Activated CD4-positive, alpha-beta T cell treated with anti-CD3 and anti-CD28 coated beads for 48 hours (primary cell): Measurements from ENCODE around the gene MRPS35.
"Not testable (repeated sequence)": the region's sequence is repeated elsewhere in the genome, so short reads cannot be mapped to it uniquely, and the experiment has no call there.

Source experiments
- DNase-seq: peaks from one replicate; pipeline ENCODE4 v3.0.0-alpha.2; 2020

Gene MRPS35

DNA sequence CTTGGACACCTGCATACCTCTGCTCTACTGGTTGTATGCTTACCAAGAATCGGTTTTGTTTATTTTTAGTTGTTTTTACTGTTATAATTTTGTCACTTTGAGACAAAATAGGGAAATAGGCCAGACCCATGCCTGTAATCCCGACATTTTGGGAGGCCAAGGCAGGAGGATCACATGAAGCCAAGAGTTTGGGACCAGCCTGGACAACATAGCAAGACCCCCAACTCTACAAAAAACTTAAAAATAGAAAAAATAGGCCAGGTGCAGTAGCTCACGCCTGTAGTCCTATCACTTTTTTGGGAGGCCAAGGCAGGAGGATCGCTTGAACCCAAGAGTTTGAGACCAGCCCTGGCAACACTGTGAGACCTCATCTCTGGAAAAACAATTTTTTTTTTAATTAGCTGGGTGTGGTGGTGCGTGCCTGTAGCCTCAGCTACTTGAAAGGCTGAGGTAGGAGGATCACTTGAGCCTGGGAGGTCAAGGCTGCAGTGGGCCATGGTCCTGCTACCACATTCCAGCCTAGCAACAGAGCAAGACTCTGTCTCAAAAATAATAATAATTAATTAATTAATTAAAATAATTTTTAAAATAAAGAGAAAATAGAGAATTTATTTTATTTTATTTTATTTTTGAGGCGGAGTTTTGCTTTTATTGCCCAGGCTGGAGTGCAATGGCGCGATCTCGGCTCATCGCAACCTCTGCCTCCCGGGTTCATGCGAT lies 1.3 kb upstream of the MRPS35 start:
- no peak for DNase-seq

GRCh38 chr12:27709932-27710591 lies 570 bp upstream of the MRPS35 start:
- no peak for DNase-seq

DNA sequence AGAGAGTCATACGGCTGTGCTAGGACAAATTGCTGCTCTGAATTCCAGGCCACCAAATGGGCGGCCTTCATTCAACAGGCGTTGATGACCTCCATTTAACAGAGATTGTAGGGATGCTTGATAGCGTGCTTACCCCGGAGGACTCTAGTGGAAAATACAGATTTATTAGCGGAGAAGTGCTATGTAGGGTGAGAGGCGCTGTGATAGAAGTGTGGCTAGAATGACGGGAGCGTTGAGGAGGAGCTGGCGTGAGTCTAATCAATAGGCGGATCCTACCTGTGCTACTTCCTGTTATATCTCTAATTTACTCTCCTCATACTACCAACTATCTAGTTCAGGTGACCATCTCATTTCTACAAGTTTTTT lies 668 bp downstream of the MRPS35 start:
- DNase-seq = peak; percentile 28

GRCh38 chr12:27711967-27712366 lies 1.3 kb downstream of the MRPS35 start:
- no peak for DNase-seq

DNA sequence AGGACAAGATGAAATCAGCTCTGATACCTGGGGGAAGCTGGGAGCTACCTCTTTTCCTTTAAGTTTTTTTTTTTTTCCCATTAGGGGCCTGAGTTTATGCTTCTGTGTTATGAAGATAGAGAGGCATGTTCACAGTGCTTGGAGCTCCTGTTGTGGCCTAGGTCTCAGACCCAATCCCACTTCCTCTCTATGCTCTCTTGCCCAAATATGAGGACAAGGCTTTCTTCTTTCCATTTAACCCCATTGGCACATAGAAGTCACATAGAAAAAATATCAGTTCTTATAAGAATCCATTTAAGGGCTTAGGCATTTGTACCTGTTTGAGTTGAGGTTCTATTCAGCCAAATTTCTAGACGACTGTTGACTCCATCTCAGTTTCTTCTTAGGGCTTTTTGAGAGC lies 12.6 kb downstream of the MRPS35 start:
- no peak for DNase-seq

DNA sequence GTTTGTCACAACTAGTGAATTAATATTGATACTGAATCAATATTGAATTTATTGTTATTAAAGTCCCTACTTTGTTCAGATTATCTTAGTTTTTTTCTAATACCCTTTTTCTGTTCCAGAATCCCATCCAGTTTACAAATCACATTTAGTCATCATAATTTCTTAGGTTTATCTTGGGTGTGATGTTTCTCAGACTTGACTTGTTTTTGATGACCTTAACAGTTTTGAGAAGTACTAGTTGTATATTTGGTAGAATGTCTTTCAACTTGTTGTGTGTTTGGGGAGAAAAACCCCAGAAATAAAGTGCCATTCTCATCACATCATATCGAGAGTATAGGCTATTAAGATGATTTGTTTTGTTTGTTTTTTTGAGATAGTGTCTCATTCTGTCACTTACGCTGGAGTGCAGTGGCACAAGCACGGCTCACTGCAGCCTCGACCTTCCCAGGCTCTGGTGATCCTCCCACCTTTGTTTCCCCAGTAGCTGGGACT lies 19.5 kb downstream of the MRPS35 start:
- no peak for DNase-seq

DNA sequence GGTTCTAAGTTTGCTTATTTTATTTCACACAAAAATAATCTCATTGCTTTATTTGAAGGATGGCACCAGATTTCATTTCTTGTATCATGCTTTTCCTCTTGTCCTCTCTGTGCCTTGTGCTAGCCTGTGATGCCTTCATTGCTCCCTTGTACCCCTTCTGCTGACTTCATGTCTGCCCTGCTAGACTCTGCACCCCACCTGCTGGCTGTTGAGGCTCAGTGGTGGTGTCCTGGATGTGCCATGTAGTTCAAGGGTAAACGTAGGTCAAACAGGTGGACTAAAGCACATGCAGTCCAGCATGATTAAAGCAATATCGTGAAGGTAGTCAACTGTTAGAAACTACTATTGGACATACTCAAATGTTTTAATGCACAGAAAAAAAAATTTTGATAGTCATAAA lies 21.6 kb downstream of the MRPS35 start:
- no peak for DNase-seq

DNA sequence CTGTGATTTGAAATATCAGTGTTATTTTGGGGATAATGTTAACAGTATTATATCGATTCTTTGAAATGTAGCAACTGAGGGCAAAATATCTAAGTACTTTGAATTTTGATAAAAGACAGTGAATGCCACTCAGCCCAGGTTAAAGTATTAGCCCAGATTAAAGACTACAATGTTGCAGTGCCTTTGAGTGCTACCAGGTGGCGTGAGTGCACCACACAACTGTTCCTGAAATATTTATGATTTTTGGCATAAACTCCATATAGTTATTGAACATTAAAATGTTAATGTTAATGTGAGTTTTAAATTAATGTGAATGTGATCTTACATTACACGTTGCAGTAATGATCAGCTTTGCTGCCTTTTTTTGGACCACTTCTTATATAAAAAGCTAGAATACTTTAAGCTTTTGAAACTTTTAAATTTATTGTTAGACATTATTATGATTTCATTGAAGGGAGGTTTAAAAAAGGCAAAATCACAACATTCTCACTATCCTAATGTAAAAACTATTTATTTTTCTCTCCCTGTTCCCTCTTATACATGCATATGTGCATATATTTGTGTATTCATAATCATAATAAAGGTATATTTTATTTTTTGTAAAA lies 22.5 kb downstream of the MRPS35 start:
- peak; percentile 47 for DNase-seq

GRCh38 chr12:27733791-27734190 lies 23.2 kb downstream of the MRPS35 start:
- DNase-seq = no peak

- DNase-seq = not testable (repeated sequence)
Observed at GRCh38 chr12:27734321-27734720, 23.7 kb downstream of the MRPS35 start.

- no peak for DNase-seq
Observed at GRCh38 chr12:27743601-27744000, 33.0 kb downstream of the MRPS35 start.

- DNase-seq = not testable (repeated sequence)
Observed at GRCh38 chr12:27745734-27746133, 35.1 kb downstream of the MRPS35 start.

DNA sequence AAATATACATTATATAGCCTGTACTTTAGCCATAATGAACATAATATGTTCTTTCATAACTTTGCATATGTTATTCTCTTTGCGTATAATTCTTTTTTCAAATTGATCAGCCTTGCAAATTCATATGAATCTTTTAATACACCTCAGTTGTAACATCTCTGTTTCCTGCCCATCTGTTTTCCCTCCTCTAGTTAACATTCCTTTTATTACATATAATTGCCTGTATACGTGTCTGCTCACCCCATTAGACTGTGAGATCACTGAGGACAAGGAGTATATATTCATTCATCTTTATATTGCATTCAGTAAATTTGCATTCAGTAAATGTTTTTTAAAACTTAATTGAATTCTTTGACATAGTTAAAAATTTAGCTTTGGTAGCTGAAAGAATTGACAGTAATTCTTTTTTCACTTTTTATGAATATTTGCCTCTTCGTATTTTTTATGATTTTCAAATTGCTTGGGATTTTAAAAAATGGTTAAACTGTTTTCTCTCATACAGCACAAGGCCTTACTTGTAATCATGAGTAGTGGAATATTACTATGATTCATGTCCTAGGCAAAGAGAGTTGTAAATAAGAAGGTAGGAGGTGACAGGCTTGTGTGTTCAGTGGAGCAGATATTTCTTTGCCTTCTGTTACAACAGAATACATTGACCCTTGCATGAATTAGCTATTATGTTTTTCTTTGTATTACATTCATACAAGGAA lies 36.6 kb downstream of the MRPS35 start:
- no peak for DNase-seq

- no peak for DNase-seq
Observed at GRCh38 chr12:27751386-27752047, 40.9 kb downstream of the MRPS35 start.

- DNase-seq = no peak
Observed at GRCh38 chr12:27754795-27755194, 44.2 kb downstream of the MRPS35 start.

- DNase-seq = no peak
Observed at GRCh38 chr12:27756670-27757195, 46.1 kb downstream of the MRPS35 start.

DNA sequence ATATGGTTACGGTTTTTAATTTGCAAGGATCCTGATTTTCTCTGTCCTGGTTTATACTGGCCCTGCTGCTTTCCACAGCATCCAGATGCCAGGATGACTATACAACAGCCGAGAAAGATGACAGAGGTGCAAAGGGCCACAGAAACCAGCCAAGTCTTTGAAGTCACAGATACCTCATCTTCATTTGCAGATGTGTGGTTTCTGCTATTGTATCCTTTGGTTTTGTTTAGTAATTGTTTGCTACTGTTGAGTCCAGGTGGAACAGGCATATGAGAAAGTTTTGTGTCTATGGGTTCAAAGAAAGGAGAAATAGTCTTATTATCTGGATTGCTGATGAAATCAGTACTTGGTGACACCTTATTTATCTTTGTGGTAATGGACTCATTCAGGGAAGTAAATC lies 52.1 kb downstream of the MRPS35 start:
- peak; percentile 21 for DNase-seq

GRCh38 chr12:27766587-27766986 lies 56.0 kb downstream of the MRPS35 start:
- no peak for DNase-seq

DNA sequence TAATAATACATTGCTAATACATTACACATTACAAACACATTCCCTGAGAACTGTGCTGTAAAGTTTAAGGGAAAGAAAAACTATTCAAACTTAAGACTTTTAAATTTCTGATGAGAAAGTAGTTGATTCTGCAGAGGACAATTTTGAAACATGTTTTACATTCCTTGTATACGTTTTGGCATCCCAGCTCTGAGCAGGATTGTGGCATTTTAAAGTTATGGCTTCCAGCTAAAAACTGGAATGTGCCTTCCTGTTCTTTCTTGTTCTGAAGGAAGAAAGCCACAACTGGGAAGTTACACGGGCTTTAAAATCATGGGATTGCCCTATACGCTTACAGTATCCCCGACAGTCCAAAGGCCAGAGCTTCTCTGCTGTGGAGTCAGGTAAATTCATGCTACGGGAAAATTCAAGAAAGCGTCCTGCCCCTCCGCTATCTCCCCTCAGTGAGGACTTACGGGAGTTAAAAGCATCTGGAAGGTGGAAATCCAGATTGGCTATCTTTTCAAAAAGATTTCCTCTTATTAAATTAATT lies 58.6 kb downstream of the MRPS35 start:
- no peak for DNase-seq

DNA sequence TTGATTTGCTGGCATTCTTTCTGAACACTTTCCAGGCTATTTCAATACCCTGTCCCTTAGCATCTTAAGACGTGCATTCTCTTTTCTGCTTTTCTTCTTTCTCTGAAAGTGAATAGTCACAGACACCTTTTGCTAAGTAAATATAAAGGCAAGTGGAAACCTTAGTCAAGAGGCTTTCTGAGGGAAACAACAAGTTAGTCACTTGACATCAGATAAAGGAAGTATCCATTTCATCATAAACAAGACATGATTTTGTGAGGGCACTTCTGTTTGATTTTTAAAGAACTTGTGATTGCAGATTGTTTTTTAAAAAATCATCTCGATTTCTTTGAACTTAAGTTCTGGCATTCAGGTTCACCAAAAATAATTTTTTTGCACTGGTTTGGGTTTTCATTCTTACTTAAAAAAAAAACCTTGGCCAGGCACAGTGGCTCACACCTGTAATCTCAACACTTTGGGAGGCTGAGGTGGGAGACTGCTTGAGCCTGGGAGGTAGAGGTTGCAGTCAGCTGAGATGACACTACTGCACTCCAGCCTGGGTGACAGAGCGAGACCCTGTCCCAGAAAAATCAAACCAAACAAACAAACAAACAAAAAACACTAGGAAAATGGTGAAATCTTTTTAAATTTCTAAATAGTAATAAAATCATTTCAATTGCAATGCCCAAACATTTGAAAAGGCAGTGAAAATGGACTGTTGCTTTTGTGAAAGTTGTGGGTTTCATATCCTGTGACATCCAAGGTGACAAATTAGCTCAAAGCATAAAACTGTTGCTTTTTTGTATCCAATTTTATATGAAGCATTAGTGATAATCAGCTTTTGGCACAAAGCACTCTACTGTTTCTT lies 61.1 kb downstream of the MRPS35 start:
- no peak for DNase-seq

- DNase-seq = no peak
Observed at GRCh38 chr12:27772328-27773049, 61.9 kb downstream of the MRPS35 start.
